GM23338 (cell line): Measurements from ENCODE around the gene SPNS3. TPM values are rescaled to one million over a fixed set of nuclear protein-coding genes. Genes with fewer than 3 reads are reported as not detected.
A peak's percentile ranks its signal among the peaks of the same experiment; 100 is the strongest.

Experiments used
- ATAC-seq: fragments of 200-7000 bp; cut with Tn5 transposase; 3 replicates; pipeline ENCODE4 v1.9.1; 2020
- DNase-seq: peaks from one replicate; pipeline ENCODE4 v3.0.0-alpha.2; 2015; ENCODE audit warnings: low spot score
- H2AFZ ChIP-seq: fragments of 200-600 bp; sonication (generic); 2 replicates; pipeline ENCODE4 v1.8.0; 2016; ENCODE audit warnings: antibody characterized with exemption, mild to moderate bottlenecking, moderate library complexity
- H3F3A ChIP-seq: fragments of 200-600 bp; sonication (generic); replicated peaks from 2 replicates; pipeline ENCODE4 v1.8.0; 2017; ENCODE audit warnings: antibody characterized with exemption, mixed run types, low read depth
- H3K27ac ChIP-seq: fragments of 200-600 bp; sonication (generic); 2 replicates; pipeline ENCODE4 v1.6.1; 2016; ENCODE audit warnings: low read depth
- H3K27me3 ChIP-seq: fragments of 200-600 bp; sonication (generic); 2 replicates; pipeline ENCODE4 v1.8.0; 2016; ENCODE audit warnings: mild to moderate bottlenecking, mixed run types, moderate library complexity; ENCODE audit not compliant: insufficient read depth
- H3K36me3 ChIP-seq: fragments of 200-600 bp; sonication (generic); 2 replicates; pipeline ENCODE4 v1.8.0; 2016; ENCODE audit warnings: mild to moderate bottlenecking; ENCODE audit not compliant: insufficient read depth
- H3K4me1 ChIP-seq: fragments of 200-600 bp; sonication (generic); 2 replicates; pipeline ENCODE4 v1.8.0; 2016; ENCODE audit warnings: mild to moderate bottlenecking, moderate library complexity; ENCODE audit not compliant: insufficient read depth
- H3K4me2 ChIP-seq: fragments of 200-600 bp; sonication (generic); 2 replicates; pipeline ENCODE4 v1.7.1; 2017; ENCODE audit warnings: mixed run types
- H3K4me3 ChIP-seq: fragments of 200-600 bp; sonication (generic); 2 replicates; pipeline ENCODE4 v1.6.1; 2016; ENCODE audit warnings: mixed run types
- H3K79me2 ChIP-seq: fragments of 200-600 bp; sonication (generic); replicated peaks from 2 replicates; pipeline ENCODE4 v1.8.0; 2017; ENCODE audit warnings: mild to moderate bottlenecking; ENCODE audit not compliant: insufficient read depth
- H3K9me2 ChIP-seq: fragments of 200-600 bp; sonication (generic); 2 replicates; pipeline ENCODE4 v1.8.0; 2017; ENCODE audit not compliant: insufficient read depth
- H4K20me1 ChIP-seq: fragments of 200-600 bp; sonication (generic); replicated peaks from 2 replicates; pipeline ENCODE4 v1.8.0; 2017; ENCODE audit warnings: mild to moderate bottlenecking; ENCODE audit not compliant: insufficient read depth
- H3K27ac Mint-ChIP-seq: 2 replicates; pipeline ENCODE4 v1.8.0; 2020; ENCODE audit warnings: inconsistent platforms, mild to moderate bottlenecking, moderate library complexity, mixed read lengths
- H3K27me3 Mint-ChIP-seq: 3 replicates; pipeline ENCODE4 v1.8.0; 2022; ENCODE audit warnings: low read depth, mild to moderate bottlenecking, moderate library complexity, mixed read lengths, inconsistent platforms; ENCODE audit not compliant: insufficient read depth, poor library complexity
- H3K36me3 Mint-ChIP-seq: 3 replicates; pipeline ENCODE4 v1.8.0; 2021; ENCODE audit warnings: low read depth, mild to moderate bottlenecking, inconsistent platforms, moderate library complexity, mixed read lengths
- H3K4me1 Mint-ChIP-seq: 3 replicates; pipeline ENCODE4 v1.8.0; 2020; ENCODE audit warnings: mild to moderate bottlenecking, inconsistent platforms, mixed read lengths
- H3K4me3 Mint-ChIP-seq: 3 replicates; pipeline ENCODE4 v1.8.0; 2021; ENCODE audit warnings: moderate library complexity, mild to moderate bottlenecking, inconsistent platforms, mixed read lengths
- H3K9me3 Mint-ChIP-seq: 3 replicates; pipeline ENCODE4 v1.8.0; 2020; ENCODE audit warnings: moderate library complexity, mild to moderate bottlenecking, inconsistent platforms, mixed read lengths
- CREB1 ChIP-seq: fragments of 250-450 bp; sonication (Bioruptor Pico); IDR thresholded peaks from 2 replicates; pipeline ENCODE4 v1.5.0; 2020; ENCODE audit warnings: low read depth, mild to moderate bottlenecking, moderate library complexity
- EZH2 ChIP-seq: fragments of 200-600 bp; sonication (generic); IDR thresholded peaks from one replicate; pipeline ENCODE4 v1.8.0; 2017; ENCODE audit warnings: antibody characterized with exemption, mild to moderate bottlenecking, low read depth; ENCODE audit not compliant: unreplicated experiment
- EZH2phosphoT487 ChIP-seq: fragments of 200-600 bp; sonication (generic); IDR thresholded peaks from one replicate; pipeline ENCODE4 v1.8.1; 2018; ENCODE audit warnings: antibody characterized with exemption; ENCODE audit not compliant: unreplicated experiment
- JUNB ChIP-seq: IDR thresholded peaks from one replicate; pipeline ENCODE4 v1.6.1; 2016; ENCODE audit warnings: antibody characterized with exemption; ENCODE audit not compliant: unreplicated experiment
- NANOG ChIP-seq: IDR thresholded peaks from 2 replicates; pipeline ENCODE4 v1.6.1; 2016; ENCODE audit warnings: antibody characterized with exemption, borderline replicate concordance
- POLR2AphosphoS5 ChIP-seq: IDR thresholded peaks from 2 replicates; pipeline ENCODE4 v1.6.1; 2016; ENCODE audit warnings: antibody characterized with exemption, low read depth
- REST ChIP-seq: IDR thresholded peaks from one replicate; pipeline ENCODE4 v1.6.1; 2018; ENCODE audit warnings: antibody characterized with exemption; ENCODE audit not compliant: unreplicated experiment
- STAT1 ChIP-seq: IDR thresholded peaks from one replicate; pipeline ENCODE4 v1.6.1; 2016; ENCODE audit warnings: antibody characterized with exemption; ENCODE audit not compliant: unreplicated experiment
- polyA plus RNA-seq: library from polyadenylated mRNA; unstranded; fragments of >200 nt; fragmentation: Nextera tagmentation; extraction: Ambion mirVana; gene quantifications from 2 replicates; pipeline ENCODE4 v1.2.1, GENCODE V29; 2016
- total RNA-seq: library from RNA; depleted of rRNA; stranded (reverse); fragments of >200 nt; shearing (Covaris generic); gene quantifications from 2 replicates; pipeline ENCODE4 v1.2.3, GENCODE V29; 2014
- TF ChIP-seq, protein P1 (sequence below), 2 experiments: fragments of 200-600 bp in 1 of 2; sonication (generic) in 1 of 2; conservative IDR thresholded peaks; 2 replicates each; pipeline versions ENCODE4 v1.5.1 to v1.6.1; 2016 to 2017; ENCODE audit warnings: antibody characterized with exemption in 2 of 2, low read depth in 2 of 2, mild to moderate bottlenecking in 2 of 2, moderate library complexity in 1 of 2
- TF ChIP-seq, protein P2 (sequence below): IDR thresholded peaks from 2 replicates; pipeline ENCODE4 v1.6.1; 2016; ENCODE audit warnings: antibody characterized with exemption

Gene SPNS3
- total and polyA plus RNA-seq, 2 experiments from 2014 or later: not detected

DNA sequence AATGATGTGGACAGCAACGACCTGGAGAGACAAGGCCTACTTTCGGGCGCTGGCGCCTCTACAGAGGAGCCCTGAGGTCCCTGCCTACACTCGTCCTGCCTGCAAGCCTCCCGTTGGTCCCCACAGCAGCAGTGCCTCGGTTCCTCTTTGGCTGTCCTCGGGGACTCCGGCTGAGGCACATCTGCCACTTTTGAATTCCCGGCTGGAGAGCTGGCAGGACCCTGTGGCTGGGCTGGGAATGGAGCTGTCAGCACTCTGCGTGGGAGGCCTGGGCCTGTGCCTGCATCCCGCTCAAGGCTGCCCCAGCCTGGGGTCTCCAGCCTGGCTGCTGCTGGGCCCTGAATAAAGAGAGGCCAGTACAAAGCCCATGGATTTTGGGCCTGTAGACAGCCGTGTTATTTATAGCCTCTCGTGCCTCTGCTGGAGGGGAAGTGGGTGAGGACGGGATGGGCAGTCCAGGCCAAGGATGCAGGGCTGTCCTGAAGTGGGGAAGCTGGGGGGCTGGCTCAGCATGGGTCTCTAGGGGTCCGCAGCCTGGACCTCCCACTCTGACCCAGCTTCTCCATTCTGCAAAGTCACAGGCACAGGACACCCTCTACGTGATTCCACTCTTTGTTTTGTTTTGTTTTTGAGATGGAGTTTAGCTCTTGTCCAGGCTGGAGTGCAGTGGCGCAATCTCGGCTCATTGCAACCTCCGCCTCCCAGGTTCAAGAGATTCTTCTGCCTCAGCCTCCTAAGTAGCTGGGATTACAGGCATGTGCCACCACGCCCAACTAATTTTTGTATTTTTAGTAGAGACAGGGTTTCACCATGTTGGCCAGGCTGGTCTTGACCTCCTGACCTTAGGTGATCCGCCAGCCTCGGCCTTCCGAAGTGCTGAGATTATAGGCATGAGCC is 54.3 kb downstream of the SPNS3 start:
- H3K9me3 Mint-ChIP-seq: no peaks in the 10 kb centered on the region; the same call in 2 of the 3 replicates
- H3K27me3 Mint-ChIP-seq: peaks cover 6% of the 10 kb centered on the region
- H3K36me3 Mint-ChIP-seq: no peaks in the 10 kb centered on the region
- no peak for TF ChIP-seq POLR2AphosphoS5
- H3K27ac Mint-ChIP-seq: no peak overlapping the region
- Histone ChIP-seq H3F3A (peaks cover 6% of the 10 kb centered on the region; the same call in 1 of the 2 replicates), H3K79me2 (no peaks in the 10 kb centered on the region), H3K4me1 (no peaks in the 10 kb centered on the region), H3K36me3 (no peaks in the 10 kb centered on the region), H3K27ac (no peak overlapping the region), H3K27me3 (no peaks in the 10 kb centered on the region), H3K9me2 (no peaks in the 10 kb centered on the region), H4K20me1 (no peaks in the 10 kb centered on the region; the same call in 1 of the 2 replicates), H2AFZ (no peak overlapping the region), H3K4me3 (no peak overlapping the region), H3K4me2 (no peak overlapping the region)
- H3K4me1 Mint-ChIP-seq: peaks cover 7% of the 10 kb centered on the region
- ATAC-seq: no peak
- DNase-seq: no peak
- H3K4me3 Mint-ChIP-seq: no peak overlapping the region

DNA sequence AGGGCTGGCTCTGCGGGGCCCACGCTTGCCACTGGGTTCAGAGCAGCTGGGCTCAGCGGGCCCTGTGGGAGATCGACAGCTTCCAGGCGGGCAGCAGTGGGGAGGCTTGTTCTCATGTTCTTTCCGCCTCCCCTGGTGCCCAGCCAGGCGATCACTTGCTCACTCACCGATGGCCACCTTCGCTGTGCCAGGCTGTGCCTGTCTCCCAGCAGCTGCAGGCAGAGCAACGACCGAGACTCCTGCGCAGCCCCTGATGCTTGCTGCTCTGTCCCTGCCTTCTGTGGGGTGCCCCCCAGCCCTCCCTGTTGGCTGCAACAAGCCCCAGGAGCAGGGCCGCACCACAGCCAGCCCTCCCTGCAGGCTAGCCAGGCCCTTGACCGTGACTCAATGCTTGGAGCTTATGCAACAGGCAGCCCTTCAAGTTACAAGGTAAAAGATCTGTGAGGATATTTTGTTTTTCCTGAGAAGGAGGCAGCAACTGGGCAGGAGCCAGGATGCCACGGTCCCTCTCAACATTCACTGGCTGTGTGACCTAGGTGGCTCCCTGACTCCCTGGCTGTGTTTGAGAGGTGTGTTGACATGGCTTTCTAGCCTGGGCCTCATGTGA is 55.4 kb downstream of the SPNS3 start:
- Histone ChIP-seq H3K79me2 (no peaks in the 10 kb centered on the region), H3K27me3 (no peaks in the 10 kb centered on the region), H2AFZ (no peak overlapping the region), H3K4me1 (no peaks in the 10 kb centered on the region), H3K27ac (no peak overlapping the region), H3K4me3 (no peak overlapping the region), H3K9me2 (no peaks in the 10 kb centered on the region), H4K20me1 (no peaks in the 10 kb centered on the region; the same call in none of the 2 replicates), H3K36me3 (no peaks in the 10 kb centered on the region), H3K4me2 (no peak overlapping the region), H3F3A (peaks cover 7% of the 10 kb centered on the region; the same call in 1 of the 2 replicates)
- DNase-seq (no peak), ATAC-seq (no peak)
- Mint-ChIP-seq H3K27ac (peak overlapping the region; percentile 40; the same call in 1 of the 2 replicates), H3K36me3 (no peaks in the 10 kb centered on the region), H3K4me1 (peaks cover 11% of the 10 kb centered on the region), H3K9me3 (no peaks in the 10 kb centered on the region; the same call in 2 of the 3 replicates), H3K4me3 (no peak overlapping the region), H3K27me3 (peaks cover 6% of the 10 kb centered on the region)
- TF ChIP-seq, protein P1, sequence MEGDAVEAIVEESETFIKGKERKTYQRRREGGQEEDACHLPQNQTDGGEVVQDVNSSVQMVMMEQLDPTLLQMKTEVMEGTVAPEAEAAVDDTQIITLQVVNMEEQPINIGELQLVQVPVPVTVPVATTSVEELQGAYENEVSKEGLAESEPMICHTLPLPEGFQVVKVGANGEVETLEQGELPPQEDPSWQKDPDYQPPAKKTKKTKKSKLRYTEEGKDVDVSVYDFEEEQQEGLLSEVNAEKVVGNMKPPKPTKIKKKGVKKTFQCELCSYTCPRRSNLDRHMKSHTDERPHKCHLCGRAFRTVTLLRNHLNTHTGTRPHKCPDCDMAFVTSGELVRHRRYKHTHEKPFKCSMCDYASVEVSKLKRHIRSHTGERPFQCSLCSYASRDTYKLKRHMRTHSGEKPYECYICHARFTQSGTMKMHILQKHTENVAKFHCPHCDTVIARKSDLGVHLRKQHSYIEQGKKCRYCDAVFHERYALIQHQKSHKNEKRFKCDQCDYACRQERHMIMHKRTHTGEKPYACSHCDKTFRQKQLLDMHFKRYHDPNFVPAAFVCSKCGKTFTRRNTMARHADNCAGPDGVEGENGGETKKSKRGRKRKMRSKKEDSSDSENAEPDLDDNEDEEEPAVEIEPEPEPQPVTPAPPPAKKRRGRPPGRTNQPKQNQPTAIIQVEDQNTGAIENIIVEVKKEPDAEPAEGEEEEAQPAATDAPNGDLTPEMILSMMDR (conservative IDR thresholded peaks at IDR 0.05; ENCODE audit: low read depth in 2 of 2): no peak
- TF ChIP-seq REST (no peak), NANOG (no peak), JUNB (no peak), CREB1 (CRISPR knock-in tag) (no peak), EZH2 (no peak), STAT1 (no peak), EZH2phosphoT487 (no peak)
- TF ChIP-seq, protein P2, sequence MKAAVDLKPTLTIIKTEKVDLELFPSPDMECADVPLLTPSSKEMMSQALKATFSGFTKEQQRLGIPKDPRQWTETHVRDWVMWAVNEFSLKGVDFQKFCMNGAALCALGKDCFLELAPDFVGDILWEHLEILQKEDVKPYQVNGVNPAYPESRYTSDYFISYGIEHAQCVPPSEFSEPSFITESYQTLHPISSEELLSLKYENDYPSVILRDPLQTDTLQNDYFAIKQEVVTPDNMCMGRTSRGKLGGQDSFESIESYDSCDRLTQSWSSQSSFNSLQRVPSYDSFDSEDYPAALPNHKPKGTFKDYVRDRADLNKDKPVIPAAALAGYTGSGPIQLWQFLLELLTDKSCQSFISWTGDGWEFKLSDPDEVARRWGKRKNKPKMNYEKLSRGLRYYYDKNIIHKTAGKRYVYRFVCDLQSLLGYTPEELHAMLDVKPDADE: no peak
